Retina (tissue), 1 donor: ENCODE measurements around the gene NFASC.

Experiments
- DNase-seq: peaks from one replicate; pipeline ENCODE4 v3.0.0-alpha.2; 2016

The NFASC gene

GRCh38 chr1:204929487-204930154 is 59.0 kb downstream of the NFASC start:
- DNase-seq = peak; percentile 49

GRCh38 chr1:204930155-204930523 is 59.5 kb downstream of the NFASC start:
- DNase-seq = no peak

GRCh38 chr1:204931313-204931712 is 60.7 kb downstream of the NFASC start:
- no peak for DNase-seq

GRCh38 chr1:204931768-204932572 is 61.3 kb downstream of the NFASC start:
- no peak for DNase-seq

- no peak for DNase-seq
These were observed 61.9 kb downstream of the NFASC start for GRCh38 chr1:204932573-204932909.

- DNase-seq = no peak
These were observed 64.5 kb downstream of the NFASC start for GRCh38 chr1:204935155-204935554.

GRCh38 chr1:204936765-204937164 is 66.1 kb downstream of the NFASC start:
- DNase-seq = no peak

GRCh38 chr1:204937901-204938300 is 67.2 kb downstream of the NFASC start:
- no peak for DNase-seq

GRCh38 chr1:204940591-204940990 is 69.9 kb downstream of the NFASC start:
- DNase-seq = no peak

GRCh38 chr1:204941421-204942338 is 71.0 kb downstream of the NFASC start:
- DNase-seq = peak; percentile 85

GRCh38 chr1:204943495-204943894 is 72.8 kb downstream of the NFASC start:
- no peak for DNase-seq

- no peak for DNase-seq
These were observed 74.0 kb downstream of the NFASC start for GRCh38 chr1:204944662-204945061.

GRCh38 chr1:204945565-204945977 is 74.9 kb downstream of the NFASC start:
- DNase-seq = peak; percentile 57

GRCh38 chr1:204946640-204947039 is 76.0 kb downstream of the NFASC start:
- no peak for DNase-seq

GRCh38 chr1:204947338-204947737 is 76.7 kb downstream of the NFASC start:
- DNase-seq = no peak

GRCh38 chr1:204947747-204948146 is 77.1 kb downstream of the NFASC start:
- no peak for DNase-seq

- no peak for DNase-seq
These were observed 79.8 kb downstream of the NFASC start for GRCh38 chr1:204950353-204951001.

GRCh38 chr1:204958317-204959307 is 88.0 kb downstream of the NFASC start:
- DNase-seq = no peak

- no peak for DNase-seq
These were observed 88.7 kb downstream of the NFASC start for GRCh38 chr1:204959374-204959773.

GRCh38 chr1:204959836-204960235 is 89.2 kb downstream of the NFASC start:
- DNase-seq = no peak

GRCh38 chr1:204960306-204961125 is 89.9 kb downstream of the NFASC start:
- no peak for DNase-seq
